Neural cell (in vitro differentiated cells): Measurements from ENCODE around the gene GSG1L.

Experiments used
- CTCF ChIP-seq: fragments of 450-650 bp; IDR thresholded peaks from 2 replicates; pipeline ENCODE4 v1.5.1; 2014; ENCODE audit warnings: antibody characterized with exemption, mild to moderate bottlenecking, moderate library complexity; ENCODE audit not compliant: poor library complexity, severe bottlenecking
- EP300 ChIP-seq: fragments of 450-650 bp; conservative IDR thresholded peaks from 2 replicates; pipeline ENCODE4 v1.6.1; 2014; ENCODE audit warnings: antibody characterized with exemption, mild to moderate bottlenecking, moderate library complexity; ENCODE audit not compliant: poor library complexity, severe bottlenecking
- EZH2 ChIP-seq: fragments of 200-600, 300-800 bp; shearing (Covaris generic), sonication (generic); IDR thresholded peaks from 2 replicates; pipeline ENCODE4 v1.6.1; 2014; ENCODE audit warnings: antibody characterized with exemption, low read length, borderline replicate concordance, mild to moderate bottlenecking; ENCODE audit not compliant: insufficient read depth, poor library complexity, severe bottlenecking
- MXI1 ChIP-seq: fragments of 450-650 bp; conservative IDR thresholded peaks from 2 replicates; pipeline ENCODE4 v1.6.1; 2014; ENCODE audit warnings: antibody characterized with exemption, mild to moderate bottlenecking; ENCODE audit not compliant: poor library complexity, severe bottlenecking
- POLR2AphosphoS5 ChIP-seq: IDR thresholded peaks from 2 replicates; pipeline ENCODE4 v1.6.1; 2012
- RAD21 ChIP-seq: fragments of 450-650 bp; conservative IDR thresholded peaks from 2 replicates; pipeline ENCODE4 v1.6.1; 2014; ENCODE audit warnings: antibody characterized with exemption, mild to moderate bottlenecking, moderate library complexity
- REST ChIP-seq: IDR thresholded peaks from 2 replicates; pipeline ENCODE4 v1.6.1; 2012; ENCODE audit warnings: borderline replicate concordance
- SMC3 ChIP-seq: fragments of 450-650 bp; conservative IDR thresholded peaks from 2 replicates; pipeline ENCODE4 v1.6.1; 2014; ENCODE audit warnings: antibody characterized with exemption, mild to moderate bottlenecking, moderate library complexity; ENCODE audit not compliant: poor library complexity

- no peak for TF ChIP-seq CTCF
- no peak for TF ChIP-seq REST
- no peak for TF ChIP-seq EP300
- no peak for TF ChIP-seq EZH2
- TF ChIP-seq RAD21, result no peak
- no peak for TF ChIP-seq SMC3
- TF ChIP-seq POLR2AphosphoS5, result no peak
- TF ChIP-seq MXI1, result no peak
Measured at GRCh38 chr16:28098171-28098958, 34.9 kb upstream of the GSG1L start.
